ENCODE measurements around the gene OLAH. TPM values are rescaled to one million over a fixed set of nuclear protein-coding genes. Genes with fewer than 3 reads are reported as not detected.

The OLAH gene
- total RNA-seq, 3 donors from 2014 or later = 1.1 to 2.6 (median 1.6) TPM

DNA sequence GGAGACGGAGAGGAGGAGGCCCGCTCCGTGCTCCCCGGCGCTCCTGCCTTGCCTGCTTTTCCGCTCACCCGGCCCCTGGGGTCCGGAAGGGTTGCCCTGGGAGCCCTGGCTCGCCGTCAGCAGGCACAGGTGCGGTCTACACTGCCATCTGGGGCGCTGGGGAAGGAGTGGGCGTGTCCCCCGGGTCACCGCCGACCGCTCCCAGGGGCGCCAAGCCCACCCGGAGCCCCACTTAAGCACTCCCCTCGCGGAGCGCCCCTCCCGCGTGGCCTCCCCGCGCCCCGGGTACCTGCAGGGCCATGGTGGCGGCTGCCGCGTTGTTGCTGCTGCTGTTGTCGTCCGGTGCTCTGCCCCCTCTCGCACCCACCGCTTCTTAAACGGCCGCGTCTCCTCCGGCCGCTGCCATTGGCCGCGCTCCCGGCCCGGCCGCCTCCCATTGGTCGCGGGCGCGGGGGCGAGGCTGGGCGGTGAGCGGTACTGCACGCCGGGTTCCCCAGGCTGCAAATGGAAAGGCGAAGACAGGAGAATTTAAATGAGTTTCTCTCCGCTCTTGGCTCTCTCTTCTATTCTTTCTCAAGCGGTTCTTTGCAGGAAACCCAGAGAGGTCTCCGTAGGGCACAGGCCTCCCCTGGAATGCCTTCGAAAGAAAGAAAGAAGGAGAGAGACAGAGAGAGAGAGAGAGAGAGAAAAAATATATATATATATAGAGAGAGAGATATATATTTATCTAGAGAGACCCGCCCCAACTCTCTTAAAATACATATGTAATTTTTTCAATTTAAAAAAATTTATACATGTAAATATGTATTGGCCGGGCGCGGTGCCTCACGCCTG lies 44.9 kb downstream of the OLAH start, which contains the start of gene ACBD7:
Gene ACBD7, minus strand, starts transcription at position 349 of the 834 bp plus-strand sequence. Its CDS starts 48 bp downstream, at position 301.
- intact Hi-C loops (cut with DNase I; ENCODE audit: low total_unique reads) = no loop called here
- no peaks in the 10 kb centered on the region for H3K27me3 ChIP-seq

GRCh38 chr10:15091418-15091817 lies 47.7 kb downstream of the OLAH start:
- Histone ChIP-seq H3K9me3 (no peaks in the 10 kb centered on the region), H3K27ac (no peak overlapping the region), H3K27me3 (no peaks in the 10 kb centered on the region), H3K4me1 (peaks cover 0 to 4% of the 10 kb centered on the region in 2 donors), H3K36me3 (no peaks in the 10 kb centered on the region), H3K4me3 (no peak overlapping the region)
- TF ChIP-seq POLR2AphosphoS5 (IDR thresholded peaks at IDR 0.05) (no peak), POLR2A (IDR thresholded peaks at IDR 0.05) (no peak), CTCF (IDR thresholded peaks at IDR 0.05) (no peak)
- DNase-seq (ENCODE audit: low spot score in 2 of 2) = no peak
- intact Hi-C loops (cut with DNase I; ENCODE audit: low total_unique reads) = loop anchor here (10.0 kb wide), 1 partner anchor 137 kb away; the partner anchor contains the start of genes DCLRE1C and MEIG1

More for the DNA sequence above, 44.9 kb downstream of the OLAH start, which contains the start of gene ACBD7:
- H3K9me3 ChIP-seq = no peaks in the 10 kb centered on the region
- peak within 1 kb of the TSS in 1 of 2 donors; percentile 30 for H3K27ac ChIP-seq
- H3K4me3 ChIP-seq = peak within 1 kb of the TSS; percentile 45 to 88 (median 66)
- H3K4me1 ChIP-seq = peaks cover 0 to 2% of the 10 kb centered on the region in 2 donors
- peak; percentile 69 to 72 for DNase-seq (ENCODE audit: low spot score in 2 of 2)
- peak; percentile 35 to 75 (median 53) for TF ChIP-seq CTCF (IDR thresholded peaks at IDR 0.05)
- TF ChIP-seq POLR2AphosphoS5 (IDR thresholded peaks at IDR 0.05) = no peak
- TF ChIP-seq POLR2A (IDR thresholded peaks at IDR 0.05) = no peak
- no peaks in the 10 kb centered on the region for H3K36me3 ChIP-seq

- TF ChIP-seq CTCF (IDR thresholded peaks at IDR 0.05) (no peak), POLR2A (IDR thresholded peaks at IDR 0.05) (no peak), POLR2AphosphoS5 (IDR thresholded peaks at IDR 0.05) (no peak)
- peaks cover 0 to 6% of the 10 kb centered on the region in 2 donors for H3K4me1 ChIP-seq
- no peak overlapping the region for H3K4me3 ChIP-seq
- no peaks in the 10 kb centered on the region for H3K36me3 ChIP-seq
- no peak overlapping the region for H3K27ac ChIP-seq
- H3K9me3 ChIP-seq = no peaks in the 10 kb centered on the region
- no peaks in the 10 kb centered on the region for H3K27me3 ChIP-seq
- no peak for DNase-seq (ENCODE audit: low spot score in 2 of 2)
- intact Hi-C loops (cut with DNase I; ENCODE audit: low total_unique reads) = loop anchor here (10.0 kb wide), 1 partner anchor 138 kb away; the partner anchor contains the start of genes DCLRE1C and MEIG1
These were observed 49.2 kb downstream of the OLAH start for GRCh38 chr10:15092855-15093408.

DNA sequence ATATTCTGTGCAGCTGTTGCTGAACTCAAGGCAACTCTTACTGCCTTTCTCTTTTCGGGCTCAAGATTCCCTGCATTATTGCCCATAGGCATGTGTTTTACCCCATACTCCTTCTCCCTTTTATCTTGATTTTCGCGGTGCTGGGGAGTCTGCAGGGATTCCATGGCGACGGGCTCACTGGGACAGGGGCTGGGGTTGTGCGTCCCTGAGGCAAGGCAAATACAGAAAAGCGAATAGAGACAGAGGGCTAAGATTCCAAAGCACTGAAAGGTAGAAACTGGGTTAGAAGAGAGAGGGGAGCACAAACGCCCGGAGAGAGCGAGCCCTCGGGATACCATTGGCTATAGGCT lies 52.9 kb downstream of the OLAH start:
- Histone ChIP-seq H3K27ac (peak overlapping the region; percentile 95 to 96), H3K27me3 (no peaks in the 10 kb centered on the region), H3K36me3 (no peaks in the 10 kb centered on the region), H3K4me1 (peaks cover 0 to 9% of the 10 kb centered on the region in 2 donors), H3K4me3 (peak overlapping the region; percentile 79 to 92 (median 92)), H3K9me3 (no peaks in the 10 kb centered on the region)
- intact Hi-C loops (cut with DNase I; ENCODE audit: low total_unique reads) = loop anchor here (10.0 kb wide), 1 partner anchor 142 kb away; the partner anchor contains the start of genes DCLRE1C and MEIG1
- DNase-seq (ENCODE audit: low spot score in 2 of 2) = no peak
- TF ChIP-seq CTCF (IDR thresholded peaks at IDR 0.05) (no peak), POLR2AphosphoS5 (IDR thresholded peaks at IDR 0.05) (no peak), POLR2A (IDR thresholded peaks at IDR 0.05) (no peak)

Measured in breast epithelium (tissue), 4 donors.